Stimulated activated CD4-positive, alpha-beta T cell treated with anti-CD3 and anti-CD28 coated beads, Interleukin-1b, Interleukin-23, amount 100 ng/mL, for 24 hours (primary cell): ENCODE results near the gene KRTAP24-1.

ENCODE experiments used
- DNase-seq, 4 experiments: peaks; one replicate each; pipeline ENCODE4 v3.0.0-alpha.2; 2020; ENCODE audit warnings: low read depth in 4 of 4, low spot score in 1 of 4

The KRTAP24-1 gene

DNA sequence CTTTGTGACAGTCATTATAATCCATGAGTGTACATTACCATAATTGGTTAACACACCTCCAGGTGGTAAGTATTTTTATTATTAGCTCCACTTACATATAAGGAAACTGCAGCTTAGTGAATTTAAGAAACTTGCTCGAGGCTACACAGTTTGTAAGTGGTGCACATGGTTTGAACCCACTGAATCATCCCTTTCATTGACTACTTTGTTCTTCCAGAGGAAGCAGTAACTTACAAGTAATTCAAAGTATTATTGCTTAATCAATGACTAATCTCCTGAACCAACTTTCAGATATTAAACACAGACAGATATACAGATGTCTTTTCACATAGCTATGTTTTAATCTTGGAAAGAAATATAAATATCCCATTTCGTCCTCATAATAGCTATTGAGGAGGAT is 48.1 kb downstream of the KRTAP24-1 start:
- no peak for DNase-seq

- no peak for DNase-seq
Observed at GRCh38 chr21:30234050-30234449, 48.7 kb downstream of the KRTAP24-1 start.

GRCh38 chr21:30233228-30234020 is 49.3 kb downstream of the KRTAP24-1 start:
- no peak for DNase-seq

DNA sequence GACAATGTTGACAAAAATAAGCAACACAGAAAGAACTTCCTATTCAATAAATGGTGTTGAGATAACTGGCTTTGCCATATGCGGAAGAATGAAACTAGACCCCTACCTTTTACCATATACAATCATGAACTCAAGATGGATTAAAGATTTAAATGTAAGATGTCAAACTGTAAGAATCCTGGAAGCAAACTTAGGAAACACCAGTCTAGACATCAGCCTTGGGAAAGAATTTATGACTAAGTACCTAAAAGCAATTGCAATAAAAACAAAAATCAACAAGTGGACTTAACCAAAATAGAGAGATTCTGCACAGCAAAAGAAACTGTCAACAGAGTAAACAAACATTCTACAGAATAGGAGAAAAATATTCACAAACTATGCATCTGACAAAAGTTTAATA is 50.7 kb downstream of the KRTAP24-1 start:
- no peak for DNase-seq
